K562 (cell line): ENCODE measurements around the gene TCF12. TPM values are rescaled to one million over a fixed set of nuclear protein-coding genes. Genes with fewer than 3 reads are reported as not detected.

Source experiments
- ATAC-seq: fragments of 200-7000 bp; cut with Tn5 transposase; 3 replicates; pipeline ENCODE4 v1.9.1; 2020; ENCODE audit warnings: moderate library complexity
- BruUV-seq: library from RNA; stranded (reverse); fragments of 400-500 nt; replicated peaks from 2 replicates; lab custom pipeline; 2021; lab: Mats Ljungman, UMichigan
- CTCF ChIA-PET: fragments of 300-600 bp; formaldehyde crosslinking; extraction: SDS; loops from one replicate; lab custom pipeline; 2021; ENCODE audit warnings: low intra/inter-chr PET ratio; lab: Yijun Ruan, JAX
- POLR2A ChIA-PET: fragments of 300-600, 350-650 bp; sonication (Branson Sonifier 250); formaldehyde crosslinking; extraction: SDS; loops from one replicate; lab custom pipeline; 2021; ENCODE audit warnings: antibody characterized with exemption, inconsistent platforms; lab: Yijun Ruan, JAX
- DNase-seq, 4 experiments: peaks; one replicate each; pipeline versions ENCODE4 v3.0.0 to v3.0.0-alpha.2; 2011 to 2018; ENCODE audit warnings: low spot score in 3 of 4, mixed read lengths in 3 of 4; ENCODE audit errors: extremely low read depth in 1 of 4
- FAIRE-seq: peaks from 2 replicates; lab custom pipeline; 2011; peaks lifted over from hg19 to GRCh38; lab: Jason Lieb, UNC
- H2AFZ ChIP-seq: 2 replicates; pipeline ENCODE4 v1.6.0; 2011; ENCODE audit warnings: low read depth, low read length, control low read depth, inconsistent platforms
- H3K27ac ChIP-seq: fragments of 200-600 bp; 3 replicates; pipeline ENCODE4 v1.8.0; 2011; ENCODE audit warnings: low read depth, mild to moderate bottlenecking, control low read depth, inconsistent platforms, low read length, moderate library complexity, mixed read lengths; ENCODE audit errors: extremely low read depth
- H3K27me3 ChIP-seq, 2 experiments: fragments of 300-600 bp in 1 of 2; 2 replicates in 1 of 2; 3 replicates in 1 of 2; pipeline versions ENCODE4 v1.6.0 to v1.8.0; 2011; ENCODE audit warnings: inconsistent platforms in 2 of 2, low read length in 2 of 2, mild to moderate bottlenecking in 1 of 2, mixed read lengths in 1 of 2, moderate library complexity in 1 of 2; ENCODE audit not compliant: control insufficient read depth in 2 of 2, insufficient read depth in 2 of 2
- H3K36me3 ChIP-seq: fragments of 300-600 bp; 3 replicates; pipeline ENCODE4 v1.8.0; 2011; ENCODE audit warnings: mild to moderate bottlenecking, low read length, inconsistent platforms; ENCODE audit not compliant: control insufficient read depth, insufficient read depth
- H3K4me1 ChIP-seq, 2 experiments: fragments of 200-600 bp in 1 of 2; replicated peaks in 1 of 2; 2 replicates in 1 of 2; 3 replicates in 1 of 2; pipeline versions ENCODE4 v1.5.1 to v1.8.0; 2011; ENCODE audit warnings: inconsistent platforms in 2 of 2, low read length in 2 of 2, mild to moderate bottlenecking in 1 of 2, mixed read lengths in 1 of 2, moderate library complexity in 1 of 2; ENCODE audit not compliant: control insufficient read depth in 2 of 2, insufficient read depth in 2 of 2
- H3K4me2 ChIP-seq: 2 replicates; pipeline ENCODE4 v1.6.1; 2011; ENCODE audit warnings: low read length, control low read depth, inconsistent platforms, mixed read lengths; ENCODE audit not compliant: insufficient read depth
- H3K4me3 ChIP-seq: fragments of 200-600 bp; sonication (generic), shearing (Covaris generic); 2 replicates; pipeline ENCODE4 v1.5.1; 2016; ENCODE audit warnings: control low read depth, inconsistent platforms
- H3K79me2 ChIP-seq: fragments of 200-600 bp; 3 replicates; pipeline ENCODE4 v1.8.0; 2011; ENCODE audit warnings: low read length, inconsistent platforms; ENCODE audit not compliant: control insufficient read depth, insufficient read depth
- H3K9ac ChIP-seq, 2 experiments: 2 replicates each; pipeline versions ENCODE4 v1.6.0 to v1.6.1; 2011; ENCODE audit warnings: low read depth in 2 of 2, low read length in 2 of 2, control low read depth in 1 of 2, inconsistent platforms in 1 of 2, mild to moderate bottlenecking in 1 of 2, mixed read lengths in 1 of 2; ENCODE audit not compliant: insufficient read depth in 1 of 2
- H3K9me1 ChIP-seq: one replicate; pipeline ENCODE4 v1.6.0; 2011; ENCODE audit warnings: inconsistent platforms, mild to moderate bottlenecking, low read length, moderate library complexity; ENCODE audit not compliant: control insufficient read depth, insufficient read depth
- H3K9me3 ChIP-seq: replicated peaks from 2 replicates; pipeline ENCODE4 v1.5.1; 2011; ENCODE audit warnings: low read depth, low read length, inconsistent platforms; ENCODE audit not compliant: control insufficient read depth, insufficient read depth
- H4K20me1 ChIP-seq: replicated peaks from 2 replicates; pipeline ENCODE4 v1.6.1; 2011; ENCODE audit warnings: low read length, inconsistent platforms, mixed read lengths; ENCODE audit not compliant: control insufficient read depth, insufficient read depth
- HNRNPUL1 ChIP-seq: fragments of 200-400 bp; formaldehyde crosslinking; IDR thresholded peaks from 2 replicates; pipeline ENCODE4 v1.6.1; 2017; ENCODE audit warnings: low read length
- PHF8 ChIP-seq: fragments of 200-600 bp; sonication (generic); IDR thresholded peaks from 2 replicates; pipeline ENCODE4 v1.6.1; 2012; ENCODE audit warnings: mixed run types, mild to moderate bottlenecking, inconsistent platforms, low read length, moderate library complexity, borderline replicate concordance
- RAD21 ChIP-seq, 2 experiments: fragments of 250-450 bp in 1 of 2; fragments of 450-650 bp in 1 of 2; sonication (Bioruptor Pico) in 1 of 2; formaldehyde crosslinking in 1 of 2; IDR thresholded peaks in 1 of 2; conservative IDR thresholded peaks in 1 of 2; 2 replicates each; pipeline versions ENCODE4 v1.4.0 to v1.8.0; 2020 to 2022; ENCODE audit warnings: mild to moderate bottlenecking in 2 of 2, moderate library complexity in 1 of 2
- RBM17 ChIP-seq: fragments of 200-400 bp; formaldehyde crosslinking; IDR thresholded peaks from 2 replicates; pipeline ENCODE4 v1.6.1; 2017; ENCODE audit warnings: low read depth, mild to moderate bottlenecking, low read length, borderline replicate concordance
- SAP30 ChIP-seq: fragments of 200-600 bp; sonication (generic); IDR thresholded peaks from 2 replicates; pipeline ENCODE4 v1.6.1; 2012; ENCODE audit warnings: borderline replicate concordance, low read depth, mild to moderate bottlenecking, moderate library complexity, low read length, control low read depth, inconsistent platforms; ENCODE audit not compliant: insufficient read depth, poor library complexity, severe bottlenecking
- ZBED1 ChIP-seq: IDR thresholded peaks from 2 replicates; pipeline ENCODE4 v1.6.1; 2014
- ZNF311 ChIP-seq: fragments of 250-450 bp; sonication (Bioruptor Pico); IDR thresholded peaks from 2 replicates; pipeline ENCODE4 v1.4.0; 2020; ENCODE audit warnings: mild to moderate bottlenecking, moderate library complexity
- in situ Hi-C: fragments of 300-500 bp; cut with MboI; formaldehyde crosslinking; loops from 4 replicates; pipeline ENCODE4 v1.15.0; 2018; ENCODE audit warnings: inconsistent platforms, mixed read lengths
- intact Hi-C: fragments of 100-400 bp; cut with micrococcal nuclease; formaldehyde crosslinking; loops from 2 replicates; pipeline ENCODE4 v1.14.2; 2022
- polyA plus RNA-seq, 8 experiments: library from polyadenylated mRNA; depleted of rRNA in 4 of 8; stranded (reverse) in 5 of 8; unstranded in 3 of 8; fragments of >200 nt; fragmentation: Nextera tagmentation in 2 of 8; fragmentation: Illumina TruSeq in 1 of 8; extraction: Ambion mirVana in 2 of 8; extraction: Trizol in 1 of 8; gene quantifications; 2 replicates each; pipeline versions ENCODE4 v1.2.1 to v1.2.3, GENCODE V29; 2011 to 2014; ENCODE audit warnings: inconsistent platforms in 1 of 8, missing spikeins in 1 of 8
- total RNA-seq, 7 experiments: library from RNA; depleted of rRNA in 6 of 7; stranded (reverse); fragments of >200 nt in 6 of 7; fragmentation: Illumina TruSeq in 2 of 7; extraction: Trizol in 2 of 7; gene quantifications; 2 replicates each; pipeline versions ENCODE4 v1.2.1 to v1.2.3, GENCODE V29; 2011 to 2021; ENCODE audit warnings: low replicate concordance in 1 of 7
- TF ChIP-seq, protein P1 (sequence below): sonication (generic); formaldehyde crosslinking; IDR thresholded peaks from 2 replicates; pipeline ENCODE4 v1.8.0; 2022; ENCODE audit warnings: mild to moderate bottlenecking, missing genetic modification reagents, borderline replicate concordance
- TF ChIP-seq, protein P2 (sequence below), 2 experiments: fragments of 450-650 bp in 1 of 2; sonication (generic) in 1 of 2; formaldehyde crosslinking in 1 of 2; IDR thresholded peaks; 2 replicates each; pipeline versions ENCODE4 v1.7.1 to v1.9.0; 2016 to 2022; ENCODE audit warnings: inconsistent platforms in 1 of 2, mild to moderate bottlenecking in 1 of 2, missing genetic modification reagents in 1 of 2

TCF12 gene
- total and polyA plus RNA-seq, 9 of the 15 experiments (the other 6 are each of a cell fraction or from before 2014, with no cell fraction given) = 10.5 to 132 (median 52.9) TPM

DNA sequence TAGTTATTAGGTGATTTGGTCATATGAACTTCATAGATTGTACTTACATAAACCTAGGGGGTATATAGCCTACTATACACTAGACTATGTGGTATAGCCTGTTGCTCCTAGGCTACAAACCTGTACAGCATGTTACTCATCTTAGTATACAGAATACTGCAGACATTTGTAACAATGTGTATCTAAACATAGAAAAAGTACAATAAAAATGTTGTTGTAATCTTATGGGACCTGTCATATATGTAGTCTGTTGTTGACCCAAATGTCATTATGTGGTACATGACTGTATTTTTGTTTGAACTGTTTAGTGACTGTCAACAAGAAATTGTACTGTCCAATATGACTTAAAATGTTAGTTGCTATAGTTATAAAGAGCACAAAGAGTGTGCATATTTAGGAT lies 69.8 kb downstream of the TCF12 start:
- POLR2A ChIA-PET = no interaction called here
- DNase-seq = no peak
- in situ Hi-C loops (no loop called here), intact Hi-C loops (loop anchor here (10.0 kb wide), 1 partner anchor 163 kb away; no protein-coding TSS in a partner anchor)
- peak; percentile 44; the same call in 2 of the 3 replicates for ATAC-seq
- no peak overlapping the region for H3K9ac ChIP-seq
- no peak for FAIRE-seq
- H3K79me2 ChIP-seq = peaks cover 88% of the 10 kb centered on the region
- H3K9me1 ChIP-seq = no peaks in the 10 kb centered on the region
- TF ChIP-seq HNRNPUL1 = no peak
- no peak for TF ChIP-seq PHF8
- TF ChIP-seq, protein P1, sequence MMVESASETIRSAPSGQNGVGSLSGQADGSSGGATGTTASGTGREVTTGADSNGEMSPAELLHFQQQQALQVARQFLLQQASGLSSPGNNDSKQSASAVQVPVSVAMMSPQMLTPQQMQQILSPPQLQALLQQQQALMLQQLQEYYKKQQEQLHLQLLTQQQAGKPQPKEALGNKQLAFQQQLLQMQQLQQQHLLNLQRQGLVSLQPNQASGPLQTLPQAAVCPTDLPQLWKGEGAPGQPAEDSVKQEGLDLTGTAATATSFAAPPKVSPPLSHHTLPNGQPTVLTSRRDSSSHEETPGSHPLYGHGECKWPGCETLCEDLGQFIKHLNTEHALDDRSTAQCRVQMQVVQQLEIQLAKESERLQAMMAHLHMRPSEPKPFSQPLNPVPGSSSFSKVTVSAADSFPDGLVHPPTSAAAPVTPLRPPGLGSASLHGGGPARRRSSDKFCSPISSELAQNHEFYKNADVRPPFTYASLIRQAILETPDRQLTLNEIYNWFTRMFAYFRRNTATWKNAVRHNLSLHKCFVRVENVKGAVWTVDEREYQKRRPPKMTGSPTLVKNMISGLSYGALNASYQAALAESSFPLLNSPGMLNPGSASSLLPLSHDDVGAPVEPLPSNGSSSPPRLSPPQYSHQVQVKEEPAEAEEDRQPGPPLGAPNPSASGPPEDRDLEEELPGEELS (CRISPR knock-in tag) = no peak
- TF ChIP-seq SAP30 = no peak
- no peak for TF ChIP-seq ZNF311 (CRISPR knock-in tag)
- TF ChIP-seq, protein P2, sequence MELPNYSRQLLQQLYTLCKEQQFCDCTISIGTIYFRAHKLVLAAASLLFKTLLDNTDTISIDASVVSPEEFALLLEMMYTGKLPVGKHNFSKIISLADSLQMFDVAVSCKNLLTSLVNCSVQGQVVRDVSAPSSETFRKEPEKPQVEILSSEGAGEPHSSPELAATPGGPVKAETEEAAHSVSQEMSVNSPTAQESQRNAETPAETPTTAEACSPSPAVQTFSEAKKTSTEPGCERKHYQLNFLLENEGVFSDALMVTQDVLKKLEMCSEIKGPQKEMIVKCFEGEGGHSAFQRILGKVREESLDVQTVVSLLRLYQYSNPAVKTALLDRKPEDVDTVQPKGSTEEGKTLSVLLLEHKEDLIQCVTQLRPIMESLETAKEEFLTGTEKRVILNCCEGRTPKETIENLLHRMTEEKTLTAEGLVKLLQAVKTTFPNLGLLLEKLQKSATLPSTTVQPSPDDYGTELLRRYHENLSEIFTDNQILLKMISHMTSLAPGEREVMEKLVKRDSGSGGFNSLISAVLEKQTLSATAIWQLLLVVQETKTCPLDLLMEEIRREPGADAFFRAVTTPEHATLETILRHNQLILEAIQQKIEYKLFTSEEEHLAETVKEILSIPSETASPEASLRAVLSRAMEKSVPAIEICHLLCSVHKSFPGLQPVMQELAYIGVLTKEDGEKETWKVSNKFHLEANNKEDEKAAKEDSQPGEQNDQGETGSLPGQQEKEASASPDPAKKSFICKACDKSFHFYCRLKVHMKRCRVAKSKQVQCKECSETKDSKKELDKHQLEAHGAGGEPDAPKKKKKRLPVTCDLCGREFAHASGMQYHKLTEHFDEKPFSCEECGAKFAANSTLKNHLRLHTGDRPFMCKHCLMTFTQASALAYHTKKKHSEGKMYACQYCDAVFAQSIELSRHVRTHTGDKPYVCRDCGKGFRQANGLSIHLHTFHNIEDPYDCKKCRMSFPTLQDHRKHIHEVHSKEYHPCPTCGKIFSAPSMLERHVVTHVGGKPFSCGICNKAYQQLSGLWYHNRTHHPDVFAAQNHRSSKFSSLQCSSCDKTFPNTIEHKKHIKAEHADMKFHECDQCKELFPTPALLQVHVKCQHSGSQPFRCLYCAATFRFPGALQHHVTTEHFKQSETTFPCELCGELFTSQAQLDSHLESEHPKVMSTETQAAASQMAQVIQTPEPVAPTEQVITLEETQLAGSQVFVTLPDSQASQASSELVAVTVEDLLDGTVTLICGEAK (IDR thresholded peaks at IDR 0.05) = no peak
- TF ChIP-seq, protein P2 (CRISPR knock-in tag; IDR thresholded peaks at IDR 0.05) = no peak
- no peak for TF ChIP-seq RAD21 (CRISPR knock-in tag; conservative IDR thresholded peaks at IDR 0.05 in 1 of 2, IDR thresholded peaks at IDR 0.05 in 1 of 2)
- no peak for TF ChIP-seq ZBED1
- TF ChIP-seq RBM17 = no peak
- no peaks in the 10 kb centered on the region for H3K9me3 ChIP-seq
- H3K4me1 ChIP-seq = peaks cover 0 to 5% of the 10 kb centered on the region in 2 experiments; a peak in 2 of 5 replicates
- H3K27me3 ChIP-seq = no peaks in the 10 kb centered on the region
- no peak overlapping the region for H3K4me3 ChIP-seq
- H3K4me2 ChIP-seq = no peak overlapping the region
- H3K27ac ChIP-seq = no peak overlapping the region
- no peak overlapping the region for H2AFZ ChIP-seq
- CTCF ChIA-PET = no interaction called here
- peaks cover 5% of the 10 kb centered on the region; the same call in 2 of the 3 replicates for H3K36me3 ChIP-seq
- H4K20me1 ChIP-seq = no peaks in the 10 kb centered on the region
- no TSS peak for BruUV-seq
